GM21576 (cell line): ENCODE data around the gene ANGEL1.

ENCODE experiments used
- ATAC-seq: cut with Tn5 transposase; IDR thresholded peaks from one replicate; pipeline ENCODE4 v1.9.1; 2021; ENCODE audit warnings: mild to moderate bottlenecking, moderate library complexity; ENCODE audit not compliant: unreplicated experiment

ANGEL1 gene

DNA sequence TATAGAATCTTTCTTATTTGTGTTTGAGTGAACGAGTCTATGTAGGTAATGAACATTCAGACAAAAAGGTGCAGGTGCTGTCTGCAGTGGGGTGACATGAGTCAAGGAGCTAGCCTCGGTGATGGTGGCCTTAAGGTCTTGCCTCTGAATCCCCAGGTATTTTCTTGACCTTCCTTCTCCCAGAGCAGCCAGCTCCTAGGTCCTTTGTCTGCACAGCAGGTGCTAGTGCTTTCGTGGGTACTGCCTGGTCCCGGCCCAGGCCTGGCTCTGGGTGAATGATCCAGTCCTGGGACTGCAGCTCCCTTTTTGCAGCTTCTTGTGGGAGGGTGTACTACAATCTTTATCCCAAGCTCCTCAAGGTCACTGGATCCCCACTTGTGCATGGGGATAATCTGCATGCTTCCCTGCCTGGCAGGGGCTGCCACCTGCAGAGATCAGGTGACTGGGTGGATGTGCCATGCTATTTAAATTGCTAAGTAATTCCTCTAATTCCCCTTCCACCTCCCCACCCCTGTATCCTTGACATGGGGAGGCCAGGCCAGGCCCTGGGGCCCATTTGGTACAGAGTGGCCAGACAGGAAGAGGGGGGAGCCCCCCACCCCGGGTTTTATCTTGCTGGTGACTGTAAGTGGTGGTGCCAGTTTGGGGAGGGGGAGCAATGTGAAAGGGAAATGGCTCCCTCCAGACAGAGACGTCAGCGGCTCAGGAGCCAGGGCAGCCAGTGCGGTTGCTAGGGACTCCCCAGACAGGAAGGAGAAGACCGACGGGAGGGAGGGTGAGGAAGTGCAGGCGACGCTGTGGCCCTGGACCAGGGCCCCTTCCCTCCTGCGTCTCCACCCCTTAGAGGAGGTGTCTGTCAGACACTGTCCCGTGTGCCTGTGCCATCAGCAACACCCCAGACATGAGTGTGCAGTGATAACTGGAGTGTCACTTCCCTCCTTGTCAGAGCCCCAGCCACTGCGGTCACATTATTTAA lies 44.7 kb downstream of the ANGEL1 start:
- peak; percentile 82 for ATAC-seq

DNA sequence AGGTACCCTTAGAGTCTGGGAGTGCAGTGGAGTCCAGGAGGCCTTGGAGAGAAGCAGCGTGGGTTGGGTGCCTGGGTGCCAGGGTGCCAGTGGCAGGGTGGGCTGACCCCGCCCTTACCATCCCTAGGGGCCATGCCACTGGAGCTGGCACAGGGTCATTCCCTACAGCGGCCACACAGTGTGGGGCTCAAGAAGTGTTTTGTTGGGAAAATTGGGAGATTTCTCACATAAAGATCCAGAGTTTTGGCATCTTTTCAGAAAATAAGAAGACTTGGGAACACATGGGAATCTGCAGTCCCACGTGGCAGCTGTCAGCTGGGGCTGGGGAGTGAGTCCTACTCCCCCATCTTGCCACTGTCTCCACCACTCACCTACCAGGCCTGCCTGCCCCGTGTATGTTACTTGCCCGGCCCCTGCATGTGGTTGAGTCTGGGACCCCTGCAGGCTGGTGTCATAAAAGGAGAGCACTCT lies 47.2 kb downstream of the ANGEL1 start:
- no peak for ATAC-seq

DNA sequence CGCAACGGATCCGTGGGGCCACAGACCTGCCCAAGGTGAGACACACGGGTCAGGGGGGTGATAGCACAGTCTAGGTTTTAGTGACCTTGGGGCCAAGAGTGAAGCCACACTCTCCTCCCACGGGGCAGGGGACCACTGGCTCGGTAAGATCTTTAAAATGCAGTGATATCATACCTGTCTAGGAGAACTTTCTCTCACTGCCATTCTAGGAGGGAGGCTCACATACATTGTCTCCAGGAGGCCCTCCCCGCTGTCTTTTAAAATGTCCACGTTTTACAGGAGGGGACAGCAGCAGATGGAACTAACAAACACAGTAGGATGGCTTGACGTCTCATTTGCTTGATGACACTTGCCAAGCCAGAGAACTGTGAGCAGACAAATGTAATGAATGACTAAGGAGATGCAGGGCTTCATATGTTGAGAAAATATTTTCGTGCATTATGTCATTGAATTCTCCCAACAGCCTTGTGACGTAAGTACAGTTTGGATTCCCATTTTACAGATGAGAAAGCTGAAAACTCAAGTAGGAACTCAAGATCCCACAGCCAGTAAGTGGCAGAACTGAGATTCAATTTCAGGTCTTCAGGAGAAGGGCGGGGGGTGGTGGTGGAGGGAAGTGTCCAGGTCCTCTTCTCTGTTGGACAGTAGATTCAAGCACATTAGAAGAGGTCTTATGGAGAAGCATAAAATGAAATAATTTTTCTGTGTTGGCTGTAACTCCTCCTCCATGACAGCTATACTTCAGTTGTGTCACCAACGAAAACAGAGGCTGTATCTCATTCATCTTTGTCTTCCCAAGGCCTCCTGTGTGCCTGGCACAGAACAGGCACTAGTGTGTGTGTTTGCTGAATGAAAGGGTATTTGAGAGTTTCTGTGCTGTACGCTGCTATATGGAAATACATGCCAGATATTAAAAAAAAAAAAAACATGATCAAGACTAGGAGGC lies 49.3 kb downstream of the ANGEL1 start:
- ATAC-seq = no peak

DNA sequence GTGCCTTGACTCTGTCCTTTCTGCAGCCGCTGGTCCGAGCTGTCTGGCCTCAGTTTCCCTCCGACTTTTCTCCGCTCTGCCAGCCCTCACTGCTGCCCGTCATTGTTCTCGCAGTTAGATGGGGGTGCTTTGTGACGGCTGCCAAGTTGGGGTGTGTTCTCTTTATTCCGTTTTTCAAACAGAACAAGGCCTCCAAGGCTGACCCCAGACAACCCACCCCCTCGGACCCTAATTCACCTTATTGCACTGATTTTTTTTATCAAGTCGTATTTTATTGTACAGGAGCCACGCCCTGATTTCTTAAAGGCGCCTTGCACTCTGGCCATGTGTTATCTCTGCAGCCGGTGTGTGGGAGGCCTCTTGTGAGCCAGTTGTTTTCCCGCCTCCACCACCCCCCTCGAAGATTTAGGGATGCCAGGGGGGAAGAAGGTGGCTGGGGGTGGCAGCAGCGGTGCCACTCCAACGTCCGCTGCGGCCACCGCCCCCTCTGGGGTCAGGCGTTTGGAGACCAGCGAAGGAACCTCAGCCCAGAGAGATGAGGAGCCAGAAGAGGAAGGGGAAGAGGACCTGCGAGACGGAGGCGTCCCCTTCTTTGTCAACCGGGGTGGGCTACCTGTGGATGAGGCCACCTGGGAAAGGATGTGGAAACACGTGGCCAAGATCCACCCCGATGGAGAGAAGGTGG lies 50.1 kb downstream of the ANGEL1 start:
- ATAC-seq = no peak

DNA sequence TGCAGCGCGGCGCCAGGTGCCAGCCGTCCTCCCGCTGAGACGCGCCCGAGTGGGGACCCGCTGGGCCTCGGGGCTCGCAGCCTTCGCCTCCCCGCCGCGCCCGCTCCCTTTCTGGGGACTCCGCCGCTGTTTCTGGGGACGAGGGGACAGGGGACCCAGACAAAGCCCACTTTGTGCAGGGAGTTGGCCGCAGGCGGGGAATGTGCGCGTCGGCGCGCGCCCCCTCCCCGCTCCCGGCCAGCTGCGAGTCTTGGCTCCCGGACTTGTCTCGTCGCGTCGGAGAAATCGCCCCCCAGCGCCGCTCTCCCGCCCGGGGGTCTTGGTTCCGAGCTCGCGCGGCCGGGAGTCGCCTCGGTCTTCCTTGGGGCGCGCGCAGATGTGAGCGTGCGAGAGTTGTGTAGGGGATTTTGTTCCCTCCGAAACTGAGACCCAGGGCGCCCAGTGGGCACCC lies 50.7 kb downstream of the ANGEL1 start:
- no peak for ATAC-seq

DNA sequence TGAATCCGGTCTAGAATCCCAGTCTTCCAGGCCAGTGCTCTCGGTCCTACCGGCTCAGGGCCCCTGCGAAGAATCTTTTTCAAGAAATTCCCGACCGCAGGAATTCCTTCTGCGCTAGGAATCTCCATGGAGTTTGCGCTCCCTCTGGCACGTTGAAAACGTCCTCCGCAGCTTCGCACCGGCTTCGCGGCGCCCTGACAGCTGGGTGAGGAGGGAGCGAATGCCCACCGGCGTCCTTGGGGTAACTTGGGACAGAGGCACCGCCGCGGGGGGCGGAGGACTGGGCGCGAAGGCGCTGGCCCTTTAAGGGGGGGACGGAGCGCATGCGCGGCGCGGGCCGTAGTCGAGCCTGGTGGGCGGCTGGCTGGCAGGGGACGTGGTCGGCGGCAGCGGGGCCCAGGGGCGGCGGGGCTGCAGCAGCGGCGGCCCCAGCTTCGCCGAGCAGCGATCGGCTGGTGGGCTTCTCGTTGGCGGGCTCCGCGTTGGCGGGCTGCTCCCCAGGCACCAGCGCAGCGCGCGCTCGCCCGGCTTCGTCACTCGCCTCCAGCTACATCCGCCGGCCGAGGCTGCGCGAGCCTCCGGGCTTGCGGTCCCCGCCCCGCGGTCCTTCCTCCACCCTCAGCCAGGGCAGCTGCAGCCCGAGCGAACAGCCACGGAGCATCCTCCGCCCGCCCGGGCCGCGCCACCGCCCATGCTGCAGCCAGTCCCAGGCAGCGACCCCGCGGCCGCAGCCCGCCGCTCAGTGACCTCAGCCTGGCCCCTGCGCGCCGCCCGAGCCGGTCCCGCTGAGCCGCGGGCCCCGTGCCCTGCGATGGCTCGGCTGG lies 51.3 kb downstream of the ANGEL1 start, which contains the start of gene VASH1:
Gene VASH1, plus strand, starts transcription at position 333 of the 824 bp plus-strand sequence. CDS start 1,354 bp downstream, outside the sequence.
- ATAC-seq = peak; percentile 69

DNA sequence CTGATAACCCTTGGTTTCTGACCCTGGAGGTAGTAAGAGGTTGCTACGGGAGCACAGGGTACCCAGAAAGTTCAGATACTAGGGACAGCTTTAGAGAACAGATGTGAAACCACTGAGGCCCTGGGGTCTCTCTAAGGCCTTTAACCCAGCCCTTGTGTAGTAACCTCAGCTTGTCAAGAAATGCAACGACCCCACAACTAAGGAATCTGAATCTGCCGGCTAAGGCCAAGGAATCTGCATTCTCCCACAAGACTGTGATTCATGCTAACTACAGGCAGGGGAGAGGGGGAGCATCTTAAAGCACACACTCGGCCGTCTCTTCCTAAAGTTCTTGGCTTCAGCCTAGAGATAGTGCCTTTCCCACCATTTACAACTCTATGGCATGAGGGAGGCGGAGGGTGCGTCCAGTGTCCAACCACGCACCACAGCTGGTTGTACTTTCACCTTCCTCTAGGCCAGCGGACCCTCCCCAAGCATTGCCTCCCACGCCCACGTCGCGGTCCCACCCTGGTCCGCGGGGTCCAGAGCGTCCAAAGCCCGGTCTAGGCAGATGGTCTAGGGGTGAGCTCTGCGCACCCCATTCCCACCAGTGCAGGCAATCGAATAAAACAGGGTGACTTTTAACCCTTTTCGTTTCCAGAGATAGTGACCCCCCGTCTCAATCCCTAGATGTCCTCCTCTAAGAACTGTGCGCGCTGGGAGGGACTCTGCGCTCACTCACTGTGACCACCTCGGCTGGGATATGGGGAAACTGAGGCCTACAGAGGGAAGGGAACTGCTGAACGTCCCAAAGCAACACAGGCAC lies 52.1 kb downstream of the ANGEL1 start:
- no peak for ATAC-seq

DNA sequence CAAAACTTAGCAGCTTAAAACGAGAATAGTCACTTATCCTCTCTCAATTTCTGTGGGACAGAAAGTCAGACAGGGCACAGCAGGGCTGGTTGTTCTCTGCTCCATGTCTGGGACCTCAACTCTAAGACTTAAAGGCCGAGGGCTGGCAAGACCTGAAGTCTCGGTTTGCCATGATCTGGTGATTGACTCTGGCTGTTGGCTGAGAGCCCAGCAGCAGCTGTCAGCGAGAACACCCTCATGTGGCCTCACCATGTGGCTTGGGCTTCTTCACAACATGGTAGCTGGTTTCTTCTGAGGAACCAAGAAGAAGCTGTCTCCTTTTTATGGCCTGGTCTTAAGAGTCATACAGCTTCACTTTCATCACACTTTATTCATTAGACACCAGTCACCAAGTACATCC lies 53.1 kb downstream of the ANGEL1 start:
- no peak for ATAC-seq

DNA sequence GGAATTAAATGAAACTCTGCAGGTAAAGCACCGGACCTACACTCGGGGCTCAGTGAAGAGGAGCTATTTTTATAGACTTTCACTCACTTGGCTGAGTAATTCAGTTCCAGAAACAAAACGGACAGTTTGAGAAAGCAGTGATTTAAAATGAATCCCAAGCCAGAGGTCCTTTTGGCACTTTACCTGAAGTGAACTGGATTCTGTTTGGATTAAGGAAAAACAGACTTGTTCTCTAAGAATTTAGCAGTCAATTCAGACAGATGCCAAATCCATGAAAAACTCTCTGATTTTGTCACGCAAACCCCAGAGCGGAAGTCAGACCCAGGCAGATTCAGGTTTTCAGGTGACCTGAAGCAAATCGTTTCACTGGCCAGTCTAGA lies 56.3 kb downstream of the ANGEL1 start:
- no peak for ATAC-seq

DNA sequence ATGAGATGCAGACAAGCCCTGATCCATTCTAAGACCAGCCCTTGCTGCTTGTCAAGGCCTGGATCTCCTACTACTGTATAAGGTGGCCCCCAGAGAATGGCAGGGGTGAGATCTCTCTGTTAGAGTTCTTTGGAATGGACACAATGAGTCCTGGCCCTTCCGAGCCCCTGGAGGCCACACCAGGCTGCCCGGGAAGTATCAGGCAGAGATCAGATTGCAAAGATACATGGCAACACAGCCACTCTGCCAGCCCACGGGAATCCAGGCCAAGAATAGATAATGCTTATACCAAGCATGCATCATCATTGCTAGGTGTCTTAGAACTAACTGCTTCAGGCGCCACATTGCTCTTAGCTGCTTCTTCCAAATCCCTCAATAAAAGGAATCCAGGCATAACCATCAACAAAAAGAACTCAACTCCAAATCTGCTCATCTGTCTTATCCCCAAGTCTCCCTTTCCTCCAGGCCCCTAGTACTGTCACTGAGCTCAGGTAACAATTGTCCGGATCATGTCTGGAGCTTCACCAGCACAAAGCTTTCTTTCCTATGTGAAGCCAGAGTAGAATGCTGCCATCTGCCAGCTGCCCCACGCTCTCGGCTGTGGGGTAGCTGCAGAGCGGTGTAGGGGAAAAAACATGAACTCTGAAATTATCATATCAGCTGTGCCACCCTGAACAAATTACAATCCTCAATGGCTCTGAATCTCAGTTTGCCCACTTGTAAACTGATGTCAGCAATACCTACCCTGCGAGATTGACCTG lies 56.9 kb downstream of the ANGEL1 start:
- no peak for ATAC-seq

DNA sequence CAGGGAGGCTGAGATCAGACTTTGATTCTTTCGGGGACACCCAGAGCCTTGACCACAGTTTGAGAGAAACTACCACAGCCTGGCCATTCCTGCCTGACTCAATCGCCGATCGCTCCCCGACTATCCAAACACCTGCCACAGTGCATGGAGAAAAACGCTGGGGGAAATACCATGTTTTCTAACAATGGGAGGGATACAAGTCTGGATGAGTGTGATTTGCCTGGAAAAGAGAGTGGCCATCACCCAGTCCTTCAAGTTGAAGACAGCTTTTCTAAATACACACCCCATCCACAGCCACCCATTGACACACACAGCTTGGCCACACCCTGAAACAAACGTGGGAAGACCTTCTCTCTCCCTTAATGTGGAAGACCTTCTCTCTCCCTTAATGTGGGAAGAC lies 58.1 kb downstream of the ANGEL1 start:
- ATAC-seq = no peak

DNA sequence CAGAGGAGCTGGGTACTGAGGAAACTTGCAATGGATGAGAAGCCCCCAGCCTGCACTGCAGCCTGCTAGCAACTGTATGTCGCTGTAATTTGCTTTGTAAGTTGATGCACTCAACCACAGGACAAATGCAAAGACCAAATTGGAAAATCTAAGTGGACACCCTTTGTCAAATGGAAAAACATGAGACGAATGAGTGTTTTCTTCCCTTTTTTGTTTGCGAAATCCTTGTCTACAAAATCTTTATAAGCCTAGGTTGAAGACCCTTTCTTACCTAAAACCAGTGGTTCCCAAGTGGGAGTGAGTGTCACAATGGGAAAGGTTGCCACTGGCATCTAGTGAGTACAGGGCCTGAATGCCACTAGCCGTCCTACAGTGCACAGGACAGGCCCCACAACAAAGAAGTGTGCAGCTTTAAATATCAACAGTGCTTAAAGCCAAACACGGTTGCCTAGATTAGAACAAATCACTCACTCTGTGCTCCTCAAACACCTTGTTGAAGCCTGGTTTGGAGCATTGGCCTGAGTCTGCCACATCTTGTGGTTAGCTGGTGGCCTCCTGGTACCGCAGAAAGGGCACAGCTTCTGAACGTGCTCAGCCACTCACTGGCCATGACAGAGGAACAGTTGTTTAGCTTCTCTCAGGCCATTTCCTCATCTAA lies 59.0 kb downstream of the ANGEL1 start:
- no peak for ATAC-seq

DNA sequence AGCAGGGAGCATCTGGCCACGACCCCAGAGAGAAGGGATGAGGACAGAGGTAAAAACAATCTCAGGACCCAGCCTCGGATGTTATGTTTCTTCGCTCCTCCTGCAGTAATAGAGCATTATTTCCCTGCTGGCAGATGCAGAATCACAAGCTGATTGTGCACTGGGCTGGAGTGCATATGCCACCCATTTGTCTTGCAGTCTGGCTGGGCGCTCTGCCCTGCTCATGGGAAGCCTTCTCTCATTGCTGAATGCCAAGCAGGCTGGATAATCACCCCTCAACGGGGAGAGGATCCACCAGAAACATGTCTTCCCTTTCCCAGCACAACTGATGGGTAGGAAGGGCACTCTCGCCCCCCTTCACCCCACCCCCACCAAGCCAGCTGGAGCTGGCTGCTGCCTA lies 59.9 kb downstream of the ANGEL1 start:
- no peak for ATAC-seq

DNA sequence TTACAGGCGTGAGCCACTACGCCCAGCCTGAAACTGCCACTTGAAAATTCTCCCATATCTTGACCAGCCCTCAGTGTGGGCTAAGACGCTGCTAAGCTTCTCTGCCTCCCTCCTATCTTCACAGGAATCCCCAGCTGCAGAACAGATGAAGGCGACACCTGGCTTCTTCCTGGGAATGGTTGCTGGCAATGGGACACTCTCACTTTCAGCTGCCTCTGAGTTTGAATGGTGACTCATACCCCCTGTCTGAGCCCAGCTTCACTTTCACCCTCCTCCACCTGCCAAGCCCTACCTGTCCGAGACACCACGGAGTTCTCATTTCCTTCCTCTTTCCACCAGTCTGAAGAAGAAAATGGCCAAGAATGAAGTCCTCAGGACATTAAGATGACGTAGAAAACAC lies 69.7 kb downstream of the ANGEL1 start:
- ATAC-seq = no peak

DNA sequence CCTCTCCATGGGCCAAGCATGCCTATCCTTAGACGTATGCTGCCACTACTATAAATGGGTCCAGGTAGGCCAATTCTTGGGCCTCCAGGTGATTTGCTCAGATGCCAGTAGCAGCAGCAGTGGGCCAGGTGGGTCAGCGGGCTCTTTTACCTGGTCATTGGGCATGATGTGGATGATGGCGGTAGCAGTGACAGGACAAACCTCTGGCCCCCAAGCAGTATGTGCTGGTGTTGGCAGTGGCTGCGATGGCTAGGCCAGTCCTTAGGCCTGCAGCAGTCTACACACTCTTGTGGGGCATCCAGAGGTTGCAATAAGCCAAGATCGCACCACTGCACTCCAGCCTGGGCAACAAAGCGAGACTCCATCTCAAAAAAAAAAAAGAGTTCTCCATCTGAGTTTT lies 70.5 kb downstream of the ANGEL1 start:
- no peak for ATAC-seq

DNA sequence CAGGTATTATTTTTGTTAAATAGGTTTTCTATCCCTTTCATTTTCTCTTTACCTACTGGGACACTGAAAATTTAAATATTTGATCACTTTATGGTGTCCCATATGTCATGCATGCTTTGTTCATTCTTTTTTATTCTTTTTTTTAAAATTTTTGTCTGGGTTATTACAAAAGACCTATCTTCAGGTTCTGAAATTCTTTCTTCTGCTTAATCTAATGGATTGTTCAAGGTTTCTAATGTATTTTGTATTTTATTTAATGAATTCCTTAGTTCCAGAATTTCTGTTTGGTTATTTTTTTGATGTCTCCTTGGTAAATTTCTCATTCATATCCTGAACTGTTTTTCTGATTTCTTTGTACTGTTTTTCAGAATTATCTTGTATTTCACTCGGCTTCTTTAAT lies 71.6 kb downstream of the ANGEL1 start:
- no peak for ATAC-seq
